ENCODE data around the gene C2orf42.
"Not testable (repeated sequence)": the region's sequence is repeated elsewhere in the genome, so short reads cannot be mapped to it uniquely, and the experiment has no call there.

The C2orf42 gene

GRCh38 chr2:70131344-70132143 is 59.3 kb downstream of the C2orf42 start:
- not testable (repeated sequence) for DNase-seq

DNA sequence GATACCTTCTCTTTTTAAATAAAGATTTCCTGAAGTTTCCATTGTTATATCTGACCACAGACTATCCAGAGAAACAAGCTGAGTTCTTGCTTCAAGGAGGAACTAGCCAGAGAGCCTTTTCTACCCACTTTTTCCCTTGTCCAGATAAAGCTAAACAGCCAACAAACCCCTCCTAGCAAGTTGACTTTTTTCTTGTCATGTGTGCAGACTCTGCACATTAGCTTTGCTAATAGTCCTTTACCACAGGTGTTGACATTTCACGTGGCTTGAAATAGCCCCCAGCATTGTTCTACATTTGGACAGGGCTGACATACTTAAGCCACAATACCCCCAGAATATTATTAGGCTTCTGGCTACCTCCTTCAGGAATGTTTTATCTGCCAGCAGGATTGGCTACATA is 62.8 kb downstream of the C2orf42 start:
- DNase-seq = no peak

GRCh38 chr2:70126413-70126812 is 64.4 kb downstream of the C2orf42 start:
- no peak for DNase-seq

- DNase-seq = peak; percentile 27
These were observed 65.3 kb downstream of the C2orf42 start for GRCh38 chr2:70125498-70125898.

- DNase-seq = peak; percentile 72
These were observed 65.8 kb downstream of the C2orf42 start for GRCh38 chr2:70124983-70125480.

DNA sequence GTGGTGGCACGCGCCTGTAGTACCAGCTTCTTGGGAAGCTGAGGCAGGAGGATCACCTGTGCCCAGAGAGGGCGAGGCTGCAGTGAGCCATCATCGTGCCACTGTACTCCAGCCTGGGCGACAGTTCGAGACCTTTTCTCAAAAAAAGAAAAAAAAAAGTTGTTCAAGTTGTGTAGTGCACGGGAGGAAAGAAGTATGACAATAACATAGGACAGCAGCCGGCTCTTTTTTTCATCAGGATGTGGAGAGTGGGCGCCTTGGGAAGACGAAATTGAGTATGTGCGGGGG is 67.0 kb downstream of the C2orf42 start:
- DNase-seq = no peak

GRCh38 chr2:70123051-70123828 is 67.6 kb downstream of the C2orf42 start:
- DNase-seq = peak; percentile 13

- DNase-seq = no peak
These were observed 68.3 kb downstream of the C2orf42 start for GRCh38 chr2:70122470-70122869.

DNA sequence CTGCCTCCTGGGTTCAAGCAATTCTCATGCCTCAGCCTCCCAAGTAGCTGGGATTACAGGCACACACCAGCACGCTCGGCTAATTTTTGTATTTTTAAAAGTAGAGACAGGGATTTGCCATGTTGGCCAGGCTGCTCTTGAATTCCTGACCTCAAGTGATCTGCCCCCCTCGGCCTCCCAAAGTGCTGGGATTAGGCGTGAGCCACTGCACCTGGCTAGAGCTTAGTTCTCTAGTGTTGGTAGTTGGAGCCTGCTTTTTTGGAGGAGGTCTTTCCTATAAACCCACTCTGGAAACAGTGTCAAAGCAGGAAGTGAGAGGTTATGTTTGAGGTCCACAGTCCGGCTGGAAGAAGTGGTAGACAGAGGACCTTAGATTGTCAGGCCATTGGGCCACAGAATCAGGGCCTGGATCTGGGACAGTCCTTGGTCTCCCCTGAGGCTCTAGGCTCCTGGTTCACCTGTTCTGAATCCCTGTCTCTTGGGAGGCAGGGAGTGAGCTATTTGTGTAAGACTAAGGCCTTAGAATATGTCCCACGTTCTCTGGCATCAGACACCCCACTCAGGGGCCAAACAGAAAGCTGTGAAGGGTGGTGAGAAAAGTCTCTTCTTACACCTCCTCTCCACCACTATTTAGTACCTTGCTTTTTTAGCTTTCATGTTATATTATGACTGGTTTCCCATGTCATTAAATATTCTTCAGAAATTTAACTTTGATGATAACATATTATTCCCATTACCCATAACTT is 69.0 kb downstream of the C2orf42 start:
- no peak for DNase-seq

DNA sequence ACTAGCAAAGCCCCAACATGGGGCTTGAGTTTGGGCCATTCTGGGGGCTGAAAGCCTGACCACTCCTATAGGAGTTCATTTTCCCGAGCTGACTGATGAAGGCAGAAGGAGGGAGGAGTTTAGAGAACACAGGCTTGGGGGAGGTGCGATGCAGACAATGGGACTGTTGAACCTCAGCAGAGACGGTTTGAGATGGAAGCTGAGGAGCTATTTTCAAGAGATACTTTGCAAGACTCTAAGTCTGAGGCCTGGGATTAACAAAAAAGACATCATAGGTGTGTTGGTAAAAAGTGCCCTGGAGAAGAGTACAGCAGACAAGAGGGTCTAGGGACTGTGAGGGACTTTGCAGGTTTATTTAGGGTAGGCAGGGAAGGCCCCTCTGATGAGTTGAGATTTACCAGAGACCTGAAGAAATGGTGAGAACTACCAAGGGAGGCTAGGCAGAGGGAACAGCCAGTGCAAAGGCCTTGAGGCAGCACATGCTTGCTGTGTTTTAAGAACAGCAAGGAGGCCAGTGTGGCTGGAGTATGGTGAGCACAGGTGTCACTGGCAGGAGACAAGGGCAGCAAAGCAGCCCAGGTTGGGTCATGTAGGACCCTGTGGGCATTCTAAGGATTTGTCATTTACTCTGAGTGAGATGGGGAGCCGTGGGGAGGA is 71.9 kb downstream of the C2orf42 start:
- DNase-seq = no peak

- no peak for DNase-seq
These were observed 73.8 kb downstream of the C2orf42 start for GRCh38 chr2:70116936-70117552.

GRCh38 chr2:70115646-70116442 is 75.0 kb downstream of the C2orf42 start:
- peak; percentile 41 for DNase-seq

- DNase-seq = no peak
These were observed 77.3 kb downstream of the C2orf42 start for GRCh38 chr2:70113359-70114070.

GRCh38 chr2:70111752-70112591 is 78.8 kb downstream of the C2orf42 start:
- no peak for DNase-seq

- not testable (repeated sequence) for DNase-seq
These were observed 80.4 kb downstream of the C2orf42 start for GRCh38 chr2:70110397-70110796.

DNA sequence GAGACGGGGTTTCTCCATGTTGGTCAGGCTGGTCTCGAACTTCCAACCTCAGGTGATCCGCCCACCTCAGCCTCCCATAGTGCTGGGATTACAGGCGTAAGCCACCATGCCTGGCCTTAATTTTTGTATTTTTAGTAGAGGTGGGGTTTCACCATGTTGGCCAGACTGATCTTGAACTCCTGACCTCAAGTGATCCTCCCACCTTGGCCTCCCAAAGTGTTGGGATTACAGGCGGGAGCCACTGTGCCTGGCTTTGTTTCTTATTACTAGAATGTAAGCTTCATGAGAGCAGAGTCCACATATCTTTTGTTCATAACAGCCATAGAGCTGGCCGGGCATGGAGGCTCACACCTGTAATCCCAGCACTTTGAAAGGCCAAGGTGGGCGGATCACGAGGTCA is 84.7 kb downstream of the C2orf42 start:
- not testable (repeated sequence) for DNase-seq

- DNase-seq = peak; percentile 49
These were observed 86.3 kb downstream of the C2orf42 start for GRCh38 chr2:70104231-70105111.

GRCh38 chr2:70103531-70104061 is 87.2 kb downstream of the C2orf42 start:
- DNase-seq = peak; percentile 34
